Epithelial cell of esophagus (primary cell): ENCODE measurements around the gene DEPDC5.
"Not testable (repeated sequence)": the region's sequence is repeated elsewhere in the genome, so short reads cannot be mapped to it uniquely, and the experiment has no call there.

Experiments used
- DNase-seq: peaks from one replicate; pipeline ENCODE4 v3.0.0; 2010; ENCODE audit warnings: low read depth
- H3K4me3 ChIP-seq: 2 replicates; pipeline ENCODE4 v1.5.1; 2011; ENCODE audit warnings: mild to moderate bottlenecking, low read length, control low read depth
- CTCF ChIP-seq: IDR thresholded peaks from 2 replicates; pipeline ENCODE4 v1.5.1; 2011; ENCODE audit warnings: low read depth, mild to moderate bottlenecking, low read length, control low read depth, inconsistent platforms; ENCODE audit not compliant: insufficient read depth; ENCODE audit errors: missing control alignments

DEPDC5 gene

GRCh38 chr22:31764785-31765184, 11.0 kb downstream of the DEPDC5 start:
- H3K4me3 ChIP-seq, result no peak overlapping the region
- DNase-seq, result no peak
- no peak for TF ChIP-seq CTCF

- H3K4me3 ChIP-seq, result no peak overlapping the region
- peak; percentile 63 for DNase-seq
- TF ChIP-seq CTCF, result no peak
These were observed 14.7 kb downstream of the DEPDC5 start for GRCh38 chr22:31768422-31769059.

- H3K4me3 ChIP-seq, result no peak overlapping the region
- TF ChIP-seq CTCF, result no peak
- no peak for DNase-seq
These were observed 19.6 kb downstream of the DEPDC5 start for GRCh38 chr22:31773416-31773815.

GRCh38 chr22:31776231-31776630, 22.4 kb downstream of the DEPDC5 start:
- DNase-seq, result peak; percentile 59
- H3K4me3 ChIP-seq, result no peak overlapping the region
- no peak for TF ChIP-seq CTCF

- DNase-seq, result no peak
- H3K4me3 ChIP-seq, result no peak overlapping the region
- no peak for TF ChIP-seq CTCF
These were observed 36.0 kb downstream of the DEPDC5 start for GRCh38 chr22:31789803-31790202.

GRCh38 chr22:31790240-31790639, 36.4 kb downstream of the DEPDC5 start:
- TF ChIP-seq CTCF, result no peak
- DNase-seq, result no peak

GRCh38 chr22:31799358-31799757, 45.5 kb downstream of the DEPDC5 start:
- DNase-seq, result peak; percentile 43
- H3K4me3 ChIP-seq, result not testable (repeated sequence)

More at GRCh38 chr22:31790240-31790639, 36.4 kb downstream of the DEPDC5 start:
- no peak overlapping the region for H3K4me3 ChIP-seq
